Esophagus squamous epithelium (tissue), 5 donors: ENCODE data around the gene OR4F6. TPM values are rescaled to one million over a fixed set of nuclear protein-coding genes. Genes with fewer than 3 reads are reported as not detected.

Source experiments
- DNase-seq: peaks from one replicate; lab custom pipeline; 2025; lab: John Stamatoyannopoulos, UW
- H3K27ac ChIP-seq, 4 donors: fragments of 200-600 bp; sonication (generic); one replicate each; pipeline ENCODE4 v1.5.1; 2016 to 2019; ENCODE audit warnings: mild to moderate bottlenecking in 1 of 4
- H3K27me3 ChIP-seq, 4 donors: fragments of 200-600 bp; sonication (generic); 1 replicate in 3 of 4; 2 replicates in 1 of 4; pipeline versions ENCODE4 v1.5.1 to v1.6.0; 2017 to 2021; ENCODE audit warnings: antibody characterized with exemption in 1 of 4
- H3K36me3 ChIP-seq, 3 donors: fragments of 200-600 bp; sonication (generic); one replicate each; pipeline ENCODE4 v1.5.1; 2016 to 2019
- H3K4me1 ChIP-seq, 3 donors: fragments of 200-600 bp; sonication (generic); one replicate each; pipeline ENCODE4 v1.5.1; 2017 to 2019
- H3K4me3 ChIP-seq, 4 donors: fragments of 200-600 bp; sonication (generic); 1 replicate in 3 of 4; 2 replicates in 1 of 4; pipeline ENCODE4 v1.5.1; 2016 to 2019; ENCODE audit warnings: mild to moderate bottlenecking in 2 of 4, moderate library complexity in 1 of 4
- H3K9me3 ChIP-seq, 3 donors: fragments of 200-600 bp; sonication (generic); one replicate each; pipeline ENCODE4 v1.5.1; 2016 to 2019
- POLR2A ChIP-seq, 4 donors: fragments of 450-650 bp; IDR thresholded peaks; one replicate each; pipeline ENCODE4 v1.6.1; 2017; ENCODE audit warnings: antibody characterized with exemption in 4 of 4, mild to moderate bottlenecking in 4 of 4, moderate library complexity in 3 of 4
- WGBS, 2 donors: methylation state at CpG; one replicate each; pipeline ENCODE4 v1.1.5; 2018; 5-methylcytosine and 5-hydroxymethylcytosine counted together
- intact Hi-C: fragments of 100-400 bp; cut with DNase I; formaldehyde crosslinking; loops from one replicate; pipeline ENCODE4 v1.15.0; 2022
- total RNA-seq, 4 donors: library from RNA; depleted of rRNA; stranded (reverse); fragments of >200 nt; gene quantifications; one replicate each; pipeline ENCODE4 v1.1.0, GENCODE V29; 2016
- TF ChIP-seq, protein P1 (sequence below), 6 experiments: fragments of 450-650 bp in 4 of 6; fragments of 200-600 bp in 2 of 6; sonication (generic) in 2 of 6; IDR thresholded peaks; one replicate each; pipeline ENCODE4 v1.5.1; 2016 to 2019; ENCODE audit warnings: antibody characterized with exemption in 6 of 6, mild to moderate bottlenecking in 4 of 6, moderate library complexity in 4 of 6
- donor health status: DM: yes; HTN: yes; CAD: no.

The OR4F6 gene
- total RNA-seq, 4 donors from 2014 or later = not detected

DNA sequence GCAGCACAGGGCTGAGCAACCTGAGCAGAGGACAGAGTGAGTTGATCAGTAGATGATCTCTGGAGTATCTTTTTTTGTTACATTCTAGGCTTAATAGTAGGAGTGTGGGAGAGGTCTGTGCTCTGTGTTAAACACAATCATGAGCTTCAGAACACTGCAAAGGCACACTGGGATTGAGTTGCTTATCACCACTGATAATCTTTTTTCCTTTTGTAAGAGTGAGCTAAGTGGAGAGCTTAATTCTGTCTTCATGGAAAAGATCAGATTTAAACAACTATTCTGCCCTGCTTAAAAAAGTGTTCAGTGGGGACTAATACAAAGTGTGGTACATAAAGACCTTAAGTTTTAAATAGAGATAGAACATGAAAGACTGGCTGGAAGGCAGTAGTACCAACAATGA, 1.1 kb downstream of the OR4F6 start:
- no peak for DNase-seq
- no peak overlapping the region for H3K27ac ChIP-seq
- H3K27me3 ChIP-seq = peaks cover 0 to 9% (median 0%) of the 10 kb centered on the region in 4 donors
- H3K4me1 ChIP-seq = no peaks in the 10 kb centered on the region
- no peak for TF ChIP-seq POLR2A (IDR thresholded peaks at IDR 0.05)
- H3K4me3 ChIP-seq = no peak overlapping the region
- intact Hi-C loops = no loop called here
- H3K9me3 ChIP-seq = no peaks in the 10 kb centered on the region
- H3K36me3 ChIP-seq = no peaks in the 10 kb centered on the region

DNA sequence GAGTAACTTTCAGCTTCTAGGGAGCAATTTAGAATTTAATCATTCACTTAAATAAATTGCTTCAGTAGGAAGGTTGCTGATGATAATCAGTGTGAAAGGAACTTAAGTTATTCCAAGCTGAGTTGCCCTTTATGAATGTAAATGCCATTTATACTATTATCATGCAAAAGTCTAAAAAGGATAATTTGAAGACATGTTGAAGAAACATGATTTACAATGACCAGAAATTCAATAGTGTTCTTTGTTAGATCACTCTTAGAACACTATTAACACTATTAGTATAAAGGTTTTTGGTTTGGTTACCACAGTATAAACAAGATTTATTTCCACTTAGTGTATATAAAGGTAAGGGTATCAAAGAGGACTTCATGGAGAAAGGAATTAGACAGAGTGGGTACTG, 1.6 kb downstream of the OR4F6 start:
- TF ChIP-seq, protein P1, sequence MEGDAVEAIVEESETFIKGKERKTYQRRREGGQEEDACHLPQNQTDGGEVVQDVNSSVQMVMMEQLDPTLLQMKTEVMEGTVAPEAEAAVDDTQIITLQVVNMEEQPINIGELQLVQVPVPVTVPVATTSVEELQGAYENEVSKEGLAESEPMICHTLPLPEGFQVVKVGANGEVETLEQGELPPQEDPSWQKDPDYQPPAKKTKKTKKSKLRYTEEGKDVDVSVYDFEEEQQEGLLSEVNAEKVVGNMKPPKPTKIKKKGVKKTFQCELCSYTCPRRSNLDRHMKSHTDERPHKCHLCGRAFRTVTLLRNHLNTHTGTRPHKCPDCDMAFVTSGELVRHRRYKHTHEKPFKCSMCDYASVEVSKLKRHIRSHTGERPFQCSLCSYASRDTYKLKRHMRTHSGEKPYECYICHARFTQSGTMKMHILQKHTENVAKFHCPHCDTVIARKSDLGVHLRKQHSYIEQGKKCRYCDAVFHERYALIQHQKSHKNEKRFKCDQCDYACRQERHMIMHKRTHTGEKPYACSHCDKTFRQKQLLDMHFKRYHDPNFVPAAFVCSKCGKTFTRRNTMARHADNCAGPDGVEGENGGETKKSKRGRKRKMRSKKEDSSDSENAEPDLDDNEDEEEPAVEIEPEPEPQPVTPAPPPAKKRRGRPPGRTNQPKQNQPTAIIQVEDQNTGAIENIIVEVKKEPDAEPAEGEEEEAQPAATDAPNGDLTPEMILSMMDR (IDR thresholded peaks at IDR 0.05) = no peak
- no peak for TF ChIP-seq POLR2A (IDR thresholded peaks at IDR 0.05)
- DNase-seq = no peak
- intact Hi-C loops = no loop called here

DNA sequence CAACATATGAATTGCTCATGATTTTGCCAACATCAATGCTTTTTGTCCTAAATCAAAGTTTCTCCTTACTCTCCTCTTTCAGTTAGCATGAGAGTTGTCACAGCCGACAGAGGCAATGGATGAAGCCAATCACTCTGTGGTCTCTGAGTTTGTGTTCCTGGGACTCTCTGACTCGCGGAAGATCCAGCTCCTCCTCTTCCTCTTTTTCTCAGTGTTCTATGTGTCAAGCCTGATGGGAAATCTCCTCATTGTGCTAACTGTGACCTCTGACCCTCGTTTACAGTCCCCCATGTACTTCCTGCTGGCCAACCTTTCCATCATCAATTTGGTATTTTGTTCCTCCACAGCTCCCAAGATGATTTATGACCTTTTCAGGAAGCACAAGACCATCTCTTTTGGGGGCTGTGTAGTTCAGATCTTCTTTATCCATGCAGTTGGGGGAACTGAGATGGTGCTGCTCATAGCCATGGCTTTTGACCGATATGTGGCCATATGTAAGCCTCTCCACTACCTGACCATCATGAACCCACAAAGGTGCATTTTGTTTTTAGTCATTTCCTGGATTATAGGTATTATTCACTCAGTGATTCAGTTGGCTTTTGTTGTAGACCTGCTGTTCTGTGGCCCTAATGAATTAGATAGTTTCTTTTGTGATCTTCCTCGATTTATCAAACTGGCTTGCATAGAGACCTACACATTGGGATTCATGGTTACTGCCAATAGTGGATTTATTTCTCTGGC, 2.5 kb downstream of the OR4F6 start:
- TF ChIP-seq, protein P1 (IDR thresholded peaks at IDR 0.05) = no peak
- no peak for TF ChIP-seq POLR2A (IDR thresholded peaks at IDR 0.05)
- 65% methylated on average over 6 of the region's 6 CpGs for WGBS, 2 donors

More for the DNA sequence above, 1.6 kb downstream of the OR4F6 start:
- Histone ChIP-seq H3K4me1 (no peaks in the 10 kb centered on the region), H3K4me3 (no peak overlapping the region), H3K9me3 (no peaks in the 10 kb centered on the region), H3K36me3 (no peaks in the 10 kb centered on the region), H3K27me3 (peaks cover 0 to 9% (median 0%) of the 10 kb centered on the region in 4 donors), H3K27ac (no peak overlapping the region)

DNA sequence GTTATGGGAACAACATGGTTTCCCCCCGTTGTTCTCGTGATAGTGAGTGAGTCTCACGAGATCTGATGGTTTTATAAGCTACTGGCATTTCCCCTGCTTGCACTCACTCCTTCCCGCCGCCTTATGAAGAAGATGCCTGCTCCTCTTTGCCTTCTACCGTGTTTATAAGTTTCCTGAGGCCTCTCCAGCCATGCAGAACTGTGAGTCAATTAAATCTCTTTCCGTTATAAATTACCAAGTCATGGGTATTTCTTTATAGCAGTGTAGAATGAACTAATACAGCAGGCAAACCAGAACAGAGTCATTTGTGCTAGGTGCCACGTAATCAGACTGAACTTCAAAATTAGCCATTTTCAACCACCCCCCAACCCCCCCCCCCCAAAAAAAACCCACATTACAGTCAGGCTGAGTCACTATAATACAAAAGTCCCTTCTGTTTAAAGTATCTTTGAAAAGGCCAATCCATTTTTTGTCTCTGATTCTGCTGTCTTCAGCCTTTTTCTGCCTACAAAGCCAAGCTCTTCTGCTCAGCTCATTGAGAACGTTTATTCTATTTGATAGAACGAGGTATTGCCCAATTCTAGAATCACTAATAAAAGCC, 4.1 kb downstream of the OR4F6 start:
- Histone ChIP-seq H3K4me1 (no peaks in the 10 kb centered on the region), H3K4me3 (no peak overlapping the region), H3K36me3 (no peaks in the 10 kb centered on the region), H3K27me3 (peaks cover 0 to 9% (median 0%) of the 10 kb centered on the region in 4 donors), H3K9me3 (no peaks in the 10 kb centered on the region), H3K27ac (no peak overlapping the region)
- no peak for DNase-seq
- intact Hi-C loops = no loop called here
- TF ChIP-seq, protein P1 (IDR thresholded peaks at IDR 0.05) = no peak
- no peak for TF ChIP-seq POLR2A (IDR thresholded peaks at IDR 0.05)
- WGBS, 2 donors = 55 to 58% methylated on average over 10 of the region's 10 CpGs

More for the DNA sequence above, 2.5 kb downstream of the OR4F6 start:
- DNase-seq = no peak
- intact Hi-C loops = no loop called here
- Histone ChIP-seq H3K36me3 (no peaks in the 10 kb centered on the region), H3K27ac (no peak overlapping the region), H3K9me3 (no peaks in the 10 kb centered on the region), H3K27me3 (peaks cover 0 to 9% (median 0%) of the 10 kb centered on the region in 4 donors), H3K4me3 (no peak overlapping the region), H3K4me1 (no peaks in the 10 kb centered on the region)

DNA sequence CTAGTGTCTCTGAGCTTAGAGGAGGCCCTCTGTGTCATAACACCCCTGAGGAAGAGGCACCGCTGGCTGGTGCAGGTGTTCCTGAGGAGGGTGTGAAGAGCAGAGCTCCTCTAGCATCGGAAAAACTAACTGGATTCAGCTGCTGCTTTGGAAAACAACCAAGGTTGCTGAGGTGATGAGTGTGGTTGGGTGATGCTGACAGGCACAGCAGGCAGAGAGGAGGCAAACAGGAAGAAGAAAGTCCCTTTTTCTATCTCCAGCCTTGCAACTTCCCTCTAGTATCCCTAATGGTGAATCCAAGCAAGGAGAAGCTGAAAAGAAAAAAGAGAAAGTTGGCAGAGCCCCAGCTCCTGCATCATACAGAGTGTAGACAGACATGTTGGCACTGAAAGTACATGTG, 4.9 kb downstream of the OR4F6 start:
- Histone ChIP-seq H3K4me1 (no peaks in the 10 kb centered on the region), H3K27ac (no peak overlapping the region), H3K9me3 (no peaks in the 10 kb centered on the region), H3K36me3 (no peaks in the 10 kb centered on the region), H3K4me3 (no peak overlapping the region), H3K27me3 (peaks cover 0 to 7% (median 0%) of the 10 kb centered on the region in 4 donors)
- WGBS, 2 donors = 51 to 63% methylated on average over 2 of the region's 2 CpGs
- intact Hi-C loops = no loop called here
- TF ChIP-seq POLR2A (IDR thresholded peaks at IDR 0.05) = no peak
- TF ChIP-seq, protein P1 (IDR thresholded peaks at IDR 0.05) = no peak
- DNase-seq = no peak
